ENCODE data around the gene PRSS57. TPM values are rescaled to one million over a fixed set of nuclear protein-coding genes. Genes with fewer than 3 reads are reported as not detected.

PRSS57 gene
- total RNA-seq, 2 donors from 2014 or later: not detected

- Mint-ChIP-seq H3K4me3 (peak overlapping the region; percentile 98), H3K4me1 (peaks cover 12% of the 10 kb centered on the region), H3K27ac (peak overlapping the region; percentile 95), H3K9me3 (no peaks in the 10 kb centered on the region), H3K36me3 (ENCODE audit: low read depth) (peaks cover 73% of the 10 kb centered on the region), H3K27me3 (no peaks in the 10 kb centered on the region)
- peak; percentile 34 for ATAC-seq (replicated peaks)
Measured at GRCh38 chr19:658916-659839, 36.1 kb downstream of the PRSS57 start.

- no peak overlapping the region for H3K27ac Mint-ChIP-seq
- no peaks in the 10 kb centered on the region for H3K27me3 Mint-ChIP-seq
- H3K4me1 Mint-ChIP-seq: peaks cover 12% of the 10 kb centered on the region
- peaks cover 82% of the 10 kb centered on the region for H3K36me3 Mint-ChIP-seq (ENCODE audit: low read depth)
- H3K9me3 Mint-ChIP-seq: no peaks in the 10 kb centered on the region
- no peak for ATAC-seq (replicated peaks)
- peak overlapping the region; percentile 98 for H3K4me3 Mint-ChIP-seq
Measured at GRCh38 chr19:658059-658839, 37.0 kb downstream of the PRSS57 start.

- Mint-ChIP-seq H3K4me1 (peaks cover 12% of the 10 kb centered on the region), H3K27me3 (no peaks in the 10 kb centered on the region), H3K4me3 (peak overlapping the region; percentile 22), H3K9me3 (no peaks in the 10 kb centered on the region), H3K36me3 (ENCODE audit: low read depth) (peaks cover 84% of the 10 kb centered on the region), H3K27ac (no peak overlapping the region)
- no peak for ATAC-seq (replicated peaks)
Measured at GRCh38 chr19:657611-658010, 37.6 kb downstream of the PRSS57 start.

- Mint-ChIP-seq H3K27me3 (no peaks in the 10 kb centered on the region), H3K27ac (no peak overlapping the region), H3K36me3 (ENCODE audit: low read depth) (peaks cover 82% of the 10 kb centered on the region), H3K9me3 (no peaks in the 10 kb centered on the region), H3K4me1 (peaks cover 12% of the 10 kb centered on the region), H3K4me3 (peak overlapping the region; percentile 39)
- no peak for ATAC-seq (replicated peaks)
Measured at GRCh38 chr19:656751-657559, 38.3 kb downstream of the PRSS57 start.

GRCh38 chr19:655691-656090 is 39.6 kb downstream of the PRSS57 start:
- peaks cover 77% of the 10 kb centered on the region for H3K36me3 Mint-ChIP-seq (ENCODE audit: low read depth)
- ATAC-seq (replicated peaks): no peak
- H3K4me1 Mint-ChIP-seq: peaks cover 9% of the 10 kb centered on the region
- peak overlapping the region; percentile 39 for H3K4me3 Mint-ChIP-seq
- H3K27me3 Mint-ChIP-seq: no peaks in the 10 kb centered on the region
- H3K9me3 Mint-ChIP-seq: no peaks in the 10 kb centered on the region
- no peak overlapping the region for H3K27ac Mint-ChIP-seq

- Mint-ChIP-seq H3K4me1 (peaks cover 5% of the 10 kb centered on the region), H3K36me3 (ENCODE audit: low read depth) (peaks cover 72% of the 10 kb centered on the region), H3K27me3 (no peaks in the 10 kb centered on the region), H3K4me3 (no peak overlapping the region), H3K9me3 (no peaks in the 10 kb centered on the region), H3K27ac (no peak overlapping the region)
- no peak for ATAC-seq (replicated peaks)
Measured at GRCh38 chr19:653425-653824, 41.8 kb downstream of the PRSS57 start.

GRCh38 chr19:652467-653389 is 42.5 kb downstream of the PRSS57 start:
- no peak overlapping the region for H3K27ac Mint-ChIP-seq

GRCh38 chr19:651991-652390 is 43.3 kb downstream of the PRSS57 start:
- no peaks in the 10 kb centered on the region for H3K27me3 Mint-ChIP-seq
- H3K4me1 Mint-ChIP-seq: peaks cover 5% of the 10 kb centered on the region
- H3K36me3 Mint-ChIP-seq (ENCODE audit: low read depth): peaks cover 69% of the 10 kb centered on the region
- no peak overlapping the region for H3K4me3 Mint-ChIP-seq
- no peaks in the 10 kb centered on the region for H3K9me3 Mint-ChIP-seq
- no peak overlapping the region for H3K27ac Mint-ChIP-seq
- no peak for ATAC-seq (replicated peaks)

More at GRCh38 chr19:652467-653389, 42.5 kb downstream of the PRSS57 start:
- H3K4me1 Mint-ChIP-seq: peaks cover 5% of the 10 kb centered on the region
- peaks cover 76% of the 10 kb centered on the region for H3K36me3 Mint-ChIP-seq (ENCODE audit: low read depth)
- no peaks in the 10 kb centered on the region for H3K27me3 Mint-ChIP-seq
- H3K4me3 Mint-ChIP-seq: no peak overlapping the region
- no peak for ATAC-seq (replicated peaks)
- no peaks in the 10 kb centered on the region for H3K9me3 Mint-ChIP-seq

- no peak for ATAC-seq (replicated peaks)
- Mint-ChIP-seq H3K9me3 (no peaks in the 10 kb centered on the region), H3K4me3 (no peak overlapping the region), H3K4me1 (peaks cover 5% of the 10 kb centered on the region), H3K27me3 (no peaks in the 10 kb centered on the region), H3K27ac (no peak overlapping the region), H3K36me3 (ENCODE audit: low read depth) (peaks cover 66% of the 10 kb centered on the region)
Measured at GRCh38 chr19:651114-651818, 44.0 kb downstream of the PRSS57 start.

- Mint-ChIP-seq H3K27ac (no peak overlapping the region), H3K9me3 (no peaks in the 10 kb centered on the region), H3K4me3 (no peak overlapping the region), H3K27me3 (no peaks in the 10 kb centered on the region), H3K4me1 (peaks cover 5% of the 10 kb centered on the region), H3K36me3 (ENCODE audit: low read depth) (peaks cover 61% of the 10 kb centered on the region)
- ATAC-seq (replicated peaks): no peak
Measured at GRCh38 chr19:650121-650520, 45.1 kb downstream of the PRSS57 start.

GRCh38 chr19:648904-649801 is 46.1 kb downstream of the PRSS57 start:
- no peaks in the 10 kb centered on the region for H3K4me1 Mint-ChIP-seq
- no peak overlapping the region for H3K4me3 Mint-ChIP-seq
- H3K36me3 Mint-ChIP-seq (ENCODE audit: low read depth): peaks cover 56% of the 10 kb centered on the region
- H3K27me3 Mint-ChIP-seq: no peaks in the 10 kb centered on the region
- H3K27ac Mint-ChIP-seq: no peak overlapping the region
- ATAC-seq (replicated peaks): no peak
- H3K9me3 Mint-ChIP-seq: no peaks in the 10 kb centered on the region

GRCh38 chr19:648305-648704 is 46.9 kb downstream of the PRSS57 start:
- ATAC-seq (replicated peaks): no peak
- Mint-ChIP-seq H3K27ac (no peak overlapping the region), H3K36me3 (ENCODE audit: low read depth) (peaks cover 48% of the 10 kb centered on the region), H3K9me3 (no peaks in the 10 kb centered on the region), H3K27me3 (no peaks in the 10 kb centered on the region), H3K4me3 (no peak overlapping the region), H3K4me1 (no peaks in the 10 kb centered on the region)

Measured in activated T-helper 17 cell treated with anti-CD3 and anti-CD28 coated beads, Interleukin-2, amount 50 U/mL, for 72 hours (primary cell).